Activated CD4-positive, alpha-beta T cell treated with anti-CD3 and anti-CD28 coated beads, Interleukin-2, Interleukin-4, amounts not matched to agents 100 ng/mL and 50 ng/mL, durations not matched to agents 16 hours and 8 hours (primary cell): Measurements from ENCODE around the gene SFR1.

Source experiments
- DNase-seq: peaks from one replicate; pipeline ENCODE4 v3.0.0-alpha.2; 2020; ENCODE audit warnings: low spot score

The SFR1 gene

GRCh38 chr10:104121485-104122224, at the start of gene SFR1:
Gene SFR1, plus strand, starts transcription at chr10:104122171. Its CDS starts 13 bp downstream, at chr10:104122184.
- peak; percentile 99 for DNase-seq

- no peak for DNase-seq
Measured at GRCh38 chr10:104072786-104073185, 49.2 kb upstream of the SFR1 start.

GRCh38 chr10:104074505-104074904, 47.5 kb upstream of the SFR1 start:
- no peak for DNase-seq

- no peak for DNase-seq
Measured at GRCh38 chr10:104076743-104077160, 45.2 kb upstream of the SFR1 start.

GRCh38 chr10:104077247-104077646, 44.7 kb upstream of the SFR1 start:
- no peak for DNase-seq

GRCh38 chr10:104077663-104078151, 44.3 kb upstream of the SFR1 start:
- no peak for DNase-seq

GRCh38 chr10:104080762-104081161, 41.2 kb upstream of the SFR1 start:
- DNase-seq = peak; percentile 6

GRCh38 chr10:104081998-104082397, 40.0 kb upstream of the SFR1 start:
- no peak for DNase-seq

GRCh38 chr10:104084482-104085142, 37.4 kb upstream of the SFR1 start:
- no peak for DNase-seq

- no peak for DNase-seq
Measured at GRCh38 chr10:104085801-104086400, 36.1 kb upstream of the SFR1 start, which contains the start of gene COL17A1. Gene COL17A1, minus strand, starts transcription at chr10:104085880. Its CDS starts 5,207 bp downstream, at chr10:104080673.

GRCh38 chr10:104088239-104088638, 33.7 kb upstream of the SFR1 start:
- DNase-seq = no peak

GRCh38 chr10:104089621-104090020, 32.4 kb upstream of the SFR1 start:
- no peak for DNase-seq

GRCh38 chr10:104090611-104091010, 31.4 kb upstream of the SFR1 start:
- no peak for DNase-seq

GRCh38 chr10:104092749-104093148, 29.2 kb upstream of the SFR1 start:
- DNase-seq = no peak

- no peak for DNase-seq
Measured at GRCh38 chr10:104096692-104097091, 25.3 kb upstream of the SFR1 start.

GRCh38 chr10:104098358-104098925, 23.5 kb upstream of the SFR1 start:
- no peak for DNase-seq

GRCh38 chr10:104099269-104099668, 22.7 kb upstream of the SFR1 start:
- DNase-seq = no peak

- DNase-seq = no peak
Measured at GRCh38 chr10:104099941-104100340, 22.0 kb upstream of the SFR1 start.

- no peak for DNase-seq
Measured at GRCh38 chr10:104100795-104101194, 21.2 kb upstream of the SFR1 start.

- DNase-seq = no peak
Measured at GRCh38 chr10:104101902-104102301, 20.1 kb upstream of the SFR1 start.

GRCh38 chr10:104103956-104104355, 18.0 kb upstream of the SFR1 start:
- no peak for DNase-seq

- DNase-seq = no peak
Measured at GRCh38 chr10:104104418-104104817, 17.6 kb upstream of the SFR1 start.

- no peak for DNase-seq
Measured at GRCh38 chr10:104104926-104105325, 17.0 kb upstream of the SFR1 start.
